Activated CD4-positive, alpha-beta memory T cell treated with anti-CD3 and anti-CD28 coated beads for 36 hours (primary cell): ENCODE results near the gene PAMR1. TPM values are rescaled to one million over a fixed set of nuclear protein-coding genes. Genes with fewer than 3 reads are reported as not detected.

Experiments
- CTCF ChIA-PET: fragments of 350-600 bp; sonication (Branson Sonifier 250); formaldehyde crosslinking; loops from one replicate; lab custom pipeline; 2021; ENCODE audit warnings: antibody characterized with exemption, inconsistent platforms; lab: Charles Lee
- POLR2A ChIA-PET: fragments of 350-600 bp; sonication (Branson Sonifier 250); formaldehyde crosslinking; loops from one replicate; lab custom pipeline; 2021; ENCODE audit warnings: antibody characterized with exemption; lab: Charles Lee
- DNase-seq: peaks from one replicate; pipeline ENCODE4 v3.0.0-alpha.2; 2020
- H3K27ac Mint-ChIP-seq: one replicate; pipeline ENCODE4 v1.8.0; 2021; ENCODE audit warnings: mixed read lengths
- H3K27me3 Mint-ChIP-seq: one replicate; pipeline ENCODE4 v1.8.0; 2021; ENCODE audit warnings: mixed read lengths
- H3K36me3 Mint-ChIP-seq: one replicate; pipeline ENCODE4 v1.8.0; 2021; ENCODE audit warnings: mixed read lengths
- H3K4me1 Mint-ChIP-seq: one replicate; pipeline ENCODE4 v1.8.0; 2021; ENCODE audit warnings: low read depth, mixed read lengths
- H3K4me3 Mint-ChIP-seq: one replicate; pipeline ENCODE4 v1.8.0; 2021; ENCODE audit warnings: mild to moderate bottlenecking, mixed read lengths
- H3K9me3 Mint-ChIP-seq: one replicate; pipeline ENCODE4 v1.8.0; 2021; ENCODE audit warnings: mixed read lengths
- intact Hi-C: fragments of 100-400 bp; cut with micrococcal nuclease; formaldehyde crosslinking; loops from one replicate; pipeline ENCODE4 v1.15.1; 2023
- total RNA-seq, 2 experiments: library from RNA; stranded (reverse); gene quantifications; one replicate each; pipeline ENCODE4 v1.2.3, GENCODE V29; 2021

The PAMR1 gene
- total RNA-seq, 2 experiments from 2014 or later = not detected

DNA sequence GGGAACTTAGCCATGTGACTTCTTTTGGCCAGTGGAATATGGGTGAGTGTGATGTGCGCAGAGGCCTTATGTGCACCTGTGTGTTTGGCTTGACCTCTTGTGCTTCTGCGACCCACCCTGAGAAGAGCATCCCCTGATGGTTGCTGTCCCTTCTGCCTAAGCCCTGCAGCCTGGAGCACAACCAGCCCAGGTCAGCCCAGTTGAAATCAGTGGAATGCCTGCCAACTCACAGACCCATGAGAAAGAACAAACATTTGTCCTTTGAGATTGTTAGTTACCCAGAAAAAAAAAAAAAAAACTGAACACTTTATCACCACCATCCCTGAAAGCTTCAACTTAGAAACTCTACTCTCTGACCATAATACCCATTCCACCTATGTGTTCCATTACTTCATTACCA lies 38.5 kb downstream of the PAMR1 start:
- H3K4me3 Mint-ChIP-seq = no peak overlapping the region
- CTCF ChIA-PET = interaction anchor here (0.6 to 2.6 kb wide), 7 partner anchors 9 to 901 kb away, joined by 3 to 9 read pairs (median 3); no protein-coding TSS in a partner anchor
- no peaks in the 10 kb centered on the region for H3K4me1 Mint-ChIP-seq
- peaks cover 37% of the 10 kb centered on the region for H3K27me3 Mint-ChIP-seq
- intact Hi-C loops = loop anchor here (2.0 to 10.0 kb wide), 3 partner anchors 488 to 902 kb away; no protein-coding TSS in a partner anchor
- no peak for DNase-seq
- POLR2A ChIA-PET = no interaction called here
- H3K9me3 Mint-ChIP-seq = peaks cover 13% of the 10 kb centered on the region
- peaks cover 3% of the 10 kb centered on the region for H3K36me3 Mint-ChIP-seq
- no peak overlapping the region for H3K27ac Mint-ChIP-seq

DNA sequence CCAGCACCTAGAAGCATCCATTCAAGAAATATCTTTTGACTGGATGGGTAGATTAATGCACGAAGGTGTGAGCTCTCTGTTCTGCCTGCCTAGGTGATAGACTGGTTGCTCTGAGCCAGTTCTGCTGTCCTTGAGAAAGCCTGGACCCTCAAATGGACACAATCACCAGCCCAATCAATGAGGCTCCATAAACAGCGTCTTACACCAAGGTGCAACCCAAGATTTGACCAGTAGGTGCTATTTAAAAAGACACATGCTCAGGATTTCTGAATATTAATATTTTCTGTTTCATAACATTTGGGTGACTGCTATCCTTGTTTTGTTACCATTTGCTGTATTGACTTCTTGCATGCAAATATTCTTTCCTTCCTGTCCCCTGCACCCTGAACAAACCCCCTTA lies 39.0 kb downstream of the PAMR1 start:
- ChIA-PET CTCF (interaction anchor here (0.6 to 2.6 kb wide), 6 partner anchors 10 to 901 kb away, joined by 3 to 9 read pairs (median 4); no protein-coding TSS in a partner anchor), POLR2A (no interaction called here)
- H3K4me3 Mint-ChIP-seq = no peak overlapping the region
- H3K27me3 Mint-ChIP-seq = peaks cover 37% of the 10 kb centered on the region
- H3K9me3 Mint-ChIP-seq = peaks cover 13% of the 10 kb centered on the region
- DNase-seq = no peak
- no peak overlapping the region for H3K27ac Mint-ChIP-seq
- intact Hi-C loops = loop anchor here (2.0 to 10.0 kb wide), 3 partner anchors 488 to 902 kb away; no protein-coding TSS in a partner anchor
- H3K4me1 Mint-ChIP-seq = no peaks in the 10 kb centered on the region
- peaks cover 3% of the 10 kb centered on the region for H3K36me3 Mint-ChIP-seq

DNA sequence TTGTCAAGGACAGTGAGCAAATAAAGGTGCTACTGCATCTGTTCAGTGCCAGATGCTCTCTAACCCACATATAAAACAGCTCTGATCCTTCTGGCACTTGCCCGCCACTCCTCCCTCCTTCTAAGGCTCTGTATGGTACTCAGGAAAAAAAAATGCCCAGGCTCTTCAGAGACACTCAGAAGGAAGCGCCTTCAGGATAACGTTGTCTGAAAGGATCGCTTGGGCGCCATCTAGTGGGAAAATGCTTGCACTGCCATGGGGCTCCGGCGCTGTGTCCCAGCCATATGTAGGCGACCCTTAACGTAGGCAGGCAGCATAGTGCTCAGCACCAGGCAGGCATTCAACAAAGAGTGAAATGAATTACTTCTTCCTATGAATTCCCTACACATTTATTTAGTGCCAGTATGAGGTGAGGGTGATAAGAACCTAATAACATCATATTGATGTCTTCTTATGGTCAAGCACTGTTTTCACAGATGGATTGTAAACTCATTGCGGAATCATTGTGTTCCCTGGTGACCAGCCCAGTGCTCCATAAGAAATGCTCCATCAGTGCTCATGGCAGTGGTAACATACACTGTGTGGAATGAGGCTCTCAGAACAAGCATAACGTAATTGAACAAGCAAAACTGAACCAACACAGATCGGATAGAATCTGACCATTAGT lies 39.6 kb downstream of the PAMR1 start:
- Mint-ChIP-seq H3K27ac (no peak overlapping the region), H3K36me3 (peaks cover 7% of the 10 kb centered on the region), H3K4me1 (no peaks in the 10 kb centered on the region), H3K27me3 (peaks cover 40% of the 10 kb centered on the region), H3K4me3 (no peak overlapping the region), H3K9me3 (peaks cover 14% of the 10 kb centered on the region)
- DNase-seq = peak; percentile 81
- ChIA-PET POLR2A (no interaction called here), CTCF (interaction anchor here (0.6 to 2.6 kb wide), 15 partner anchors 9 to 900 kb away, joined by 3 to 13 read pairs (median 4); no protein-coding TSS in a partner anchor)
- intact Hi-C loops = loop anchor here (1.0 to 10.0 kb wide), 4 partner anchors 487 to 901 kb away; no protein-coding TSS in a partner anchor

DNA sequence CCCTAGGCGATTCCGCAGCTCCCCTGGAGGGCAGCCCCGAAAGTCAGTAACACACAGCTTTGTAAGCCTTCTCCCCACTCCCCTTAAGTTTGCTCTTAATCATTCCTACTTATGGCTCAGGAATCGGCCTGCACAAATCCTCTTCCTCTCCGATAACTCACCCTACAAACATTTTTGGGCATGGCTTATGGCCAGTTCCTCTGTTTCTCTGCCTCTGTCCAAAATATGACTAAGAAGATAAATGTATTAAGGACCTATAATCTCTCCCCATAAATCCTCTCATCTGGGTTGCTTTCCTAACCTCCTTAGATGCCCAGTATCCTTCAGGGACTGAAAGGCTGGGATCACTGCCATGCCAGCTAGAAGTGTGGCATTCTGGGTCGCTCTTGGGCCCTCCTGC lies 41.0 kb downstream of the PAMR1 start:
- Mint-ChIP-seq H3K27me3 (peaks cover 41% of the 10 kb centered on the region), H3K9me3 (peaks cover 16% of the 10 kb centered on the region), H3K4me3 (no peak overlapping the region), H3K27ac (no peak overlapping the region), H3K4me1 (no peaks in the 10 kb centered on the region), H3K36me3 (peaks cover 7% of the 10 kb centered on the region)
- ChIA-PET CTCF (interaction anchor here (0.6 to 2.6 kb wide), 6 partner anchors 10 to 560 kb away, joined by 3 to 13 read pairs (median 6); no protein-coding TSS in a partner anchor), POLR2A (no interaction called here)
- intact Hi-C loops = loop anchor here (10.0 kb wide), 1 partner anchor 900 kb away; no protein-coding TSS in a partner anchor
- DNase-seq = no peak

DNA sequence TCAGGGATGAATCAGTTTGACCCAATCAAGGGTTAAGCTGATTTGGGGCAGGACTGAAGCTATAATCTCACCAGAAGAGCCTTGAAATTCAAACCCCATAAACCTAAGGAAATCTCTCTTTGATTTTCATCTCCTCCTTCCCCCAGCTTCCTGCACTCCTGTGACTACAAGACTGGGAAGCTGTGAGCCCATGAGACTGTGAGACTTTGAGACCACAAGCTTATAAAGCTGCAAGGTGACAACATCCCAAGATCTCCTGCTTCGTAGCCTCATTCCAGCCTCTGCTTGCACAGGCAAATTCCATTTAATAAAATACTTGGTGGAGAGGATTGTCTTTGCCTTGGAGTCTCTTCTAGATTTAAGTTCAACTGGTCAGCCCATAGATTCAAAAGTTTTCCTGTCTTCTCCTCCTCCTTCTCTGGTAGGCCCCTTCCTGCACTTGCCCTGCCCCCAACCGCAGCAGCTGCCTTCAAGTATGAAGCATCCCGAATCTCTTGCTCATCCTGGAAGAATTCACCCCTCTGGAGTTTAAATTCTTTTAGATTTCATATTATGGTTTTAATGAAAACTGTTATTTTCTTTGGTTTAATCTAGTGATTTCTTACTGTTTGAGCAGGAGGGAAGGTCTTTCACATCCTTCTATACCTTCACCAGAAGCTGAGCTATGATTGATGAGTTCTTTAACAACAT lies 42.1 kb downstream of the PAMR1 start:
- H3K27ac Mint-ChIP-seq = no peak overlapping the region
- H3K27me3 Mint-ChIP-seq = peaks cover 46% of the 10 kb centered on the region
- DNase-seq = no peak
- no peaks in the 10 kb centered on the region for H3K4me1 Mint-ChIP-seq
- H3K9me3 Mint-ChIP-seq = peaks cover 16% of the 10 kb centered on the region
- ChIA-PET POLR2A (no interaction called here), CTCF (no interaction called here)
- H3K36me3 Mint-ChIP-seq = peaks cover 7% of the 10 kb centered on the region
- H3K4me3 Mint-ChIP-seq = no peak overlapping the region
- intact Hi-C loops = loop anchor here (10.0 kb wide), 1 partner anchor 898 kb away; no protein-coding TSS in a partner anchor

DNA sequence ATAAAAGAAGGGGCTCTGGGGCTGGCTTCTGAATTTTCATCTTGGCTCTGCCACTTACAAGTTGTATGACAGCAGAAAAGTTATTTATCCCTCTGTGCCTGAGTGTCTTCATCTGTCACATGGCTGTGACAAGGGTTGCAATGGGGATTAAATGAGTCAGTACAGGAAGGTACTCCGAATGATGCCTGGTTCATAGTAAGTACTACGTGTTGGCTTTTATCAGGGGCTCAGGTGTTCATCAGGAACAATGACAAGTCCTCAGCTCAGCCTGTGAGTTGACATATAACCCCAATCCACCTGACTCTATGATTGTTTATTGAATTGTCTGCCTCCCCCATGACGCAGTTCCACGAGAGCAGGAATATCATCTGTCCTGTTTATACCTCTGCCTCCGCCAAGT lies 45.7 kb downstream of the PAMR1 start:
- Mint-ChIP-seq H3K27me3 (peaks cover 35% of the 10 kb centered on the region), H3K9me3 (peaks cover 20% of the 10 kb centered on the region), H3K4me3 (no peak overlapping the region), H3K4me1 (no peaks in the 10 kb centered on the region), H3K36me3 (peaks cover 9% of the 10 kb centered on the region), H3K27ac (no peak overlapping the region)
- POLR2A ChIA-PET = no interaction called here
- CTCF ChIA-PET = no interaction called here
- DNase-seq = no peak
- intact Hi-C loops = loop anchor here (10.0 kb wide), 1 partner anchor 895 kb away; no protein-coding TSS in a partner anchor

DNA sequence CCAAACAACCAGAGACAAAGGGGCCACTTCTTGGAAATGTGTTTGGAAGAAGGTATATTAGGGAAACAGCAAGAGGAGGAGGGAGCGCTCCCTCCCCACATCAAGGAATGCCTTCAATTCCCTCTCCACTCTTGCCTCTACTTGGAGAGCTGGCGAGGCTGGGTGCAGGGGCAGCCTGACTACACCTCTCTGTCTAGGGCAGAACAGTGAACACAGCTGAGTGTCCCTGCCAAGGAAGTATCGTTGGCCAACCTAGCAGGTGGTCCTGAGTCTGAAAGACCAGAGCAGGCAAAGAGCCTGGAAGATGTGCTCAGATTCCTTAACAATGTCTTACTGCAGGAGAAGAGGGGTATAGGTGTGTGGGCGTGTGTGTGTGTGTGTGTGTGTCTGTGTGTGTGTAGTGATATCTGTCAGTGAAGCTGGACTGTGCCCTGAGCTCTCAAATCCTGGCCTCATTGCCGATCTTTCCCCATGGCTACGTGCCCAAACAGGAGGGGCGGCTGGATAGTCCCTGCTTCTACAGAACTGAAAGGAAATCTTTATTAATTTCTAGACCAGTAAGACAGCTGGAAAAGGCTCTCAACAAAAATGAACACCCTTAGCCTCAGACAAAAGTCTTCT lies 46.8 kb downstream of the PAMR1 start:
- CTCF ChIA-PET = no interaction called here
- POLR2A ChIA-PET = no interaction called here
- Mint-ChIP-seq H3K4me1 (no peaks in the 10 kb centered on the region), H3K27ac (no peak overlapping the region), H3K9me3 (peaks cover 20% of the 10 kb centered on the region), H3K4me3 (no peak overlapping the region), H3K27me3 (peaks cover 26% of the 10 kb centered on the region), H3K36me3 (peaks cover 9% of the 10 kb centered on the region)
- intact Hi-C loops = no loop called here
- no peak for DNase-seq

DNA sequence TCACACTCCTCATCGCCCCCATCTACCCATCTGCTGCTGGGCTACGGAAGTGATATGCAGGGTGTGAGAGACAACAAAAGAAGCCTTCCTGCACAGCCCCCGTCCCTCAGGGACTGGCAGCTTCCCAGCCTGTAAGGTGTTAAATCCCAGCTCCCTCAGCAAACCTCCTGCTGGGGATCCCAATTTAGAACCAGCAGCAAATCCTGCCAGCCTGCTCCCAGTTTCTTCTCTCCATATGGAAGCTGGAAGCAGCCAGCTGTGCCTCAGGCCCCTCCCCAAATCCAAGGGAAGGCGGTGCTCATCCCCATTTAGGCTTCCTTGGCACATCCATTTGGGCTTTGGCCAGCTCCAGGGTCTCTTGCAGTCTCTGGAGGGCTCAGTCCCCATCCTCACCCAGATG lies 47.5 kb downstream of the PAMR1 start:
- H3K4me1 Mint-ChIP-seq = no peaks in the 10 kb centered on the region
- H3K27ac Mint-ChIP-seq = no peak overlapping the region
- POLR2A ChIA-PET = no interaction called here
- CTCF ChIA-PET = no interaction called here
- intact Hi-C loops = no loop called here
- peaks cover 15% of the 10 kb centered on the region for H3K9me3 Mint-ChIP-seq
- no peak for DNase-seq
- peaks cover 21% of the 10 kb centered on the region for H3K27me3 Mint-ChIP-seq
- no peak overlapping the region for H3K4me3 Mint-ChIP-seq
- H3K36me3 Mint-ChIP-seq = peaks cover 9% of the 10 kb centered on the region

DNA sequence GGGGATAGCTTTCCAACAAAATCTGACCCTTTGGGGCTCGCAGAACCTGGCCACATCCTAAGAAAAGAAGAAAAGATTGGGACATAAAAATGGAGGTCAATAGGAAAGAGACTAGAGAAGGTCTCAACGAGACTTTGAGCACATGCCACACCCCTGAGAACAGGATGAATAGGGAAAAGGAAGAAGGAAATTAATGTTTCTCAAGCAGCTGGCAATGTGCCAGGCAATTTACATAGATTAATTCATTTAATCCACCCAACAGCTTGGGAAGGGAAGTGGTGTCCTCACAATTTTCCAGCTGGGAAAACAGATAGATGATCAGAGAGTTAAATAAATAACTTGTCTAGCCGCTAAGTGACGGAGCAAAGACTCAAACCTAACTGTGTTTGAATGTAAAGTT lies 50.7 kb downstream of the PAMR1 start:
- POLR2A ChIA-PET = no interaction called here
- no peak overlapping the region for H3K4me3 Mint-ChIP-seq
- H3K27ac Mint-ChIP-seq = no peak overlapping the region
- no peaks in the 10 kb centered on the region for H3K4me1 Mint-ChIP-seq
- peaks cover 5% of the 10 kb centered on the region for H3K9me3 Mint-ChIP-seq
- intact Hi-C loops = no loop called here
- peaks cover 2% of the 10 kb centered on the region for H3K36me3 Mint-ChIP-seq
- CTCF ChIA-PET = interaction anchor here (2.6 kb wide), 1 partner anchor 10 kb away, joined by 13 read pairs; no protein-coding TSS in a partner anchor
- no peak for DNase-seq
- H3K27me3 Mint-ChIP-seq = peaks cover 9% of the 10 kb centered on the region

DNA sequence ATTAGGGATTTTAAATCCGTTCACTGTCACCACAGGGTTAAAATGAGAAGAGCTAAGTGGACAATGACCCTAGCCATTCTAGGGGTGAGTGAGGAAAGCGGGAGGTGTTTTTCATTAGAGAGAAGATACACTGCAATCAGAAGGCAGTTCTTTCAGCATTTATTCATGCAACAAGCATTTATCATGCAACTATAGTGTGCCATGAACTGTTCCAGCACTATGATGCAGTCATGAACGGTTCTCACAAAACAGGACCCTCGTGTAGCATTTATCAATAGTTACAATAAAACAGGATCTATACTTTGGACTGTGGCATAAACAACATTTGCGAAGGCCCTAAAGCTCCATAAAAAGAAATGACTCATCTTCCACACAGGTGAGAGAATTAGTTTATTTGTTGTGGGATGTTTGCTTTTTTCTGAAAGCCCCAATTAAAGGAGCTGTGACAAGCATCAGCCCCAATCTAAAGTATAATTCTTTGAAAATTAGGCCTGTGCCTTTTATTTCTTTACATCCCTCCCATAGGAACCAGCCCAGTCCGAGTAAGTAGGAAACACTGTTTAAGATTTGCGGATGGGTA lies 51.5 kb downstream of the PAMR1 start:
- Mint-ChIP-seq H3K27ac (no peak overlapping the region), H3K4me1 (no peaks in the 10 kb centered on the region), H3K36me3 (peaks cover 2% of the 10 kb centered on the region), H3K9me3 (peaks cover 5% of the 10 kb centered on the region), H3K27me3 (peaks cover 9% of the 10 kb centered on the region), H3K4me3 (no peak overlapping the region)
- CTCF ChIA-PET = interaction anchor here (2.6 kb wide), 1 partner anchor 11 kb away, joined by 13 read pairs; no protein-coding TSS in a partner anchor
- intact Hi-C loops = no loop called here
- POLR2A ChIA-PET = no interaction called here
- DNase-seq = no peak

DNA sequence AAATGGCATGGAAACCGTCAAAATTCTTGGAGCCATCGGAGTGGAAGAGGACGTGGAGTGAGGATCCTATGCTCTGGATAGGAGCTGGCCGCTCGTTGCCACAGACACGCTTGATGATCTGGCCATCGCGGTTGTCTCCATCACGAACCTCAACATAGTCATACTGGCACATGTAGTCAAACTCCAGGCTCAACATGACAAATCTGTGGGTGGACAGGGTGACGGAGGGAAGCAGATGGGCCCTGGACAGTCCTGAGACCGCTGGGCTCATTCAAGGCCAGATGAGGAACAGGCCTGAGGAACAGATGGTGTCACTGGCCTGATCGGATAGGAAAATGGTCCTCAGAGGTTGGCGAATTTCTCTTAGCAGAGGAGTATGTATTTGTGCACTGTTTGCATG lies 54.8 kb downstream of the PAMR1 start:
- DNase-seq = no peak
- no peaks in the 10 kb centered on the region for H3K9me3 Mint-ChIP-seq
- no peak overlapping the region for H3K4me3 Mint-ChIP-seq
- ChIA-PET POLR2A (no interaction called here), CTCF (no interaction called here)
- H3K4me1 Mint-ChIP-seq = no peaks in the 10 kb centered on the region
- intact Hi-C loops = no loop called here
- H3K27me3 Mint-ChIP-seq = peaks cover 14% of the 10 kb centered on the region
- no peaks in the 10 kb centered on the region for H3K36me3 Mint-ChIP-seq
- no peak overlapping the region for H3K27ac Mint-ChIP-seq
